NCI-H526 (cell line): Measurements from ENCODE around the gene PHF21A.

Experiments used
- DNase-seq, 2 experiments: peaks; one replicate each; lab custom pipeline; 2025; lab: John Stamatoyannopoulos, UW

Gene PHF21A

GRCh38 chr11:46121301-46121723 lies at the start of gene PHF21A:
Gene PHF21A, minus strand, starts transcription at chr11:46121454. Its CDS starts 37,235 bp downstream, at chr11:46084219.
- DNase-seq, result peak; percentile 78 to 96

- no peak for DNase-seq
Observed at GRCh38 chr11:46170797-46171196, 49.5 kb upstream of the PHF21A start.

- DNase-seq, result no peak
Observed at GRCh38 chr11:46162700-46163099, 41.4 kb upstream of the PHF21A start.

GRCh38 chr11:46161201-46161600 lies 39.9 kb upstream of the PHF21A start:
- DNase-seq, result no peak

- DNase-seq, result peak in 1 of 2 experiments; percentile 39
Observed at GRCh38 chr11:46160100-46160499, 38.8 kb upstream of the PHF21A start.

GRCh38 chr11:46159680-46160079 lies 38.4 kb upstream of the PHF21A start:
- DNase-seq, result no peak

- DNase-seq, result no peak
Observed at GRCh38 chr11:46149826-46150225, 28.6 kb upstream of the PHF21A start.

- no peak for DNase-seq
Observed at GRCh38 chr11:46149342-46149741, 28.1 kb upstream of the PHF21A start.

GRCh38 chr11:46144741-46145140 lies 23.5 kb upstream of the PHF21A start:
- no peak for DNase-seq

GRCh38 chr11:46143049-46143806 lies 22.0 kb upstream of the PHF21A start:
- DNase-seq, result no peak

GRCh38 chr11:46142561-46142960 lies 21.3 kb upstream of the PHF21A start:
- no peak for DNase-seq

- DNase-seq, result no peak
Observed at GRCh38 chr11:46141597-46141996, 20.3 kb upstream of the PHF21A start.

- no peak for DNase-seq
Observed at GRCh38 chr11:46134540-46134939, 13.3 kb upstream of the PHF21A start.

GRCh38 chr11:46134061-46134460 lies 12.8 kb upstream of the PHF21A start:
- DNase-seq, result no peak

GRCh38 chr11:46133119-46133518 lies 11.9 kb upstream of the PHF21A start:
- DNase-seq, result no peak

GRCh38 chr11:46130286-46130940 lies 9.2 kb upstream of the PHF21A start:
- DNase-seq, result peak; percentile 68 to 76

GRCh38 chr11:46129133-46129532 lies 7.9 kb upstream of the PHF21A start:
- no peak for DNase-seq

GRCh38 chr11:46127150-46127638 lies 5.9 kb upstream of the PHF21A start:
- DNase-seq, result no peak

GRCh38 chr11:46125284-46125683 lies 4.0 kb upstream of the PHF21A start:
- no peak for DNase-seq

GRCh38 chr11:46122945-46123715 lies 1.9 kb upstream of the PHF21A start:
- DNase-seq, result no peak

GRCh38 chr11:46121724-46122477 lies 647 bp upstream of the PHF21A start:
- peak; percentile 85 to 96 for DNase-seq
